NK-92 (cell line): ENCODE results near the gene CR1L.
"Not testable (repeated sequence)": the region's sequence is repeated elsewhere in the genome, so short reads cannot be mapped to it uniquely, and the experiment has no call there.

Experiments used
- DNase-seq: peaks from one replicate; lab custom pipeline; 2025; ENCODE audit not compliant: unreplicated experiment; lab: John Stamatoyannopoulos, UW

CR1L gene

DNA sequence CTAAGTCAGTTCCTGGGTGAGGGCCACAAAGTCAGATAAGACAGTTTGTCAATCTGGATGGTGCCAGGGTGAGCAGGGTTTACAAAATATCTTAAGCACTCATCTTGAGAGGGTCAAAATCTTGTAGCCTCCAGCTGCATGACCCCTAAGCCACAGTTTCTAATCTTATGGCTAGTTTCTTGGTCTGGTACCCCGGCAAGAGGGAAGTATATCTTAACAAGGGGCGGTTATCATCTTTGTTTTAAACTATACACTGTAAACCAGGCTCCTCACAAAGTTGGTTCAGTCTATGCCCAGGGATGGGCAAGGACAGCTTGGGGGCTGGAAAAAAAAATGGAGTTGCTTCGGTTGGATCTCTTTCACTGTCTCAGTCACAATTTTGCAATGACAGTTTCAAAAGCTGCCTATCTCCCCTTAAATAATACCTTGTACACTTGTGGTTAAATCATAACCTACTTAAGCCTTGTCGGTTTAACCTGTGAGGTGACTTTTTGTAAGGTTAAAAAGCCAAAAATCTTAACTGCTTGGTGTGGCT lies 99.1 kb downstream of the CR1L start:
- DNase-seq: no peak

DNA sequence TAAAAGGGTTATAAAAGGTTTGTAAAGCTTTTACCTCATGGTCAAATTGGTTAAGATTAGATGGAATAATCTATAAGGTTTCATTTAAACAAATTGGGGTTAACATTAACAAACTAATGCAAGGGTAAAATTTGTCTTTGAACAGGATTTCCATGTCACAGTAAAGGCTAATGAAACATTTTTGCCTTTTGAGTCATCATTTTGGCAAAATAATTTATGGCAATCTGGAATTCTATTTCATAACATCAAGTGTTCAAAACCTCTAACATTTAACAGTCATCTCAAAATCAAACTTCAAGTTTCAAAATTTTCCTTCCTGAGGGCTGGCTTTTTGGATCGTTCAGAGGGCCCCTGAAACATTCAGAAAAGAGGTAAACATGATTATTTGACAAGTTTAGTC lies 100.4 kb downstream of the CR1L start:
- DNase-seq: no peak

DNA sequence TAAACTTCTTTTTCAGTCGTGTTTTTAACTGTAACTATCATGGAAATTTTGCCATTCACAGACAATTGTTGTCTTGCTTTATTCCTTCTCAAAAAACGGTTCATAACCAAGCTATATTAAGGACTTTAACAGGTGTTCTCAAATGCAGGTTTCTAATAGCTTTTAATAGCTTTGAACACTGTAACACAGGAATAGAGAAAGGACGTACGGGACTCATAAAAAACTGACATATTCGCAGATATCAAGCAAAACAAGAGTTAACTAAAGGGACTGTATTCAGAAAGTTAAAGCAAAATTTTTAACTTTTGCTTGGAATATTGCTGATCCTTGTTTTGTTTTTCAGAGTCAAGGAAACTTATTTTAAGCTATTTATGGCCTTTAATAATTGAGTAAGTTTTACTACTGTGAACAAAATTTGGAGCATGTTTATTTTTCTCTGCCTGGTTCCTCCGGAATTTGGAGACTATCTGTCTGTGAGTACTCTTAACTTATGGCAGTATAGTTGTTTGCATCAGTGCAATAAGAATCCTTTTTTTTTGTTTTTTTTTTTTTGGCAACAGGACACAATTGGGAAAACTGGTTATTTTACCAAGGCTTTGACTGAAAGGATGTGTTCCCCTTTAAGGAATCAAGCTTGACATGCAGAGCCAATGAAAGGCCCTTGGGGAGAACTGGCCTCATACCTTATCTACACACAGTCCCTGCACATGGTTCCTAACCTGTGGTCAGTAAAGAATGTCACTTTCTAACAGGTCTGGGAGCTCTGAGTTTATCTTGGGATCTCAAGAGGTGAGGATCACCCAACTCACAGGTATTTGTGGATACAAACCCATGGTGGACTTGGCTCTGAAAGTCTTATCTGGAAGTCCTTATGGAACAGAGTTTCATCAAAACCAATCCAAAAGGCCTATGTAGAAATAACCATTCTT lies 101.2 kb downstream of the CR1L start:
- no peak for DNase-seq

DNA sequence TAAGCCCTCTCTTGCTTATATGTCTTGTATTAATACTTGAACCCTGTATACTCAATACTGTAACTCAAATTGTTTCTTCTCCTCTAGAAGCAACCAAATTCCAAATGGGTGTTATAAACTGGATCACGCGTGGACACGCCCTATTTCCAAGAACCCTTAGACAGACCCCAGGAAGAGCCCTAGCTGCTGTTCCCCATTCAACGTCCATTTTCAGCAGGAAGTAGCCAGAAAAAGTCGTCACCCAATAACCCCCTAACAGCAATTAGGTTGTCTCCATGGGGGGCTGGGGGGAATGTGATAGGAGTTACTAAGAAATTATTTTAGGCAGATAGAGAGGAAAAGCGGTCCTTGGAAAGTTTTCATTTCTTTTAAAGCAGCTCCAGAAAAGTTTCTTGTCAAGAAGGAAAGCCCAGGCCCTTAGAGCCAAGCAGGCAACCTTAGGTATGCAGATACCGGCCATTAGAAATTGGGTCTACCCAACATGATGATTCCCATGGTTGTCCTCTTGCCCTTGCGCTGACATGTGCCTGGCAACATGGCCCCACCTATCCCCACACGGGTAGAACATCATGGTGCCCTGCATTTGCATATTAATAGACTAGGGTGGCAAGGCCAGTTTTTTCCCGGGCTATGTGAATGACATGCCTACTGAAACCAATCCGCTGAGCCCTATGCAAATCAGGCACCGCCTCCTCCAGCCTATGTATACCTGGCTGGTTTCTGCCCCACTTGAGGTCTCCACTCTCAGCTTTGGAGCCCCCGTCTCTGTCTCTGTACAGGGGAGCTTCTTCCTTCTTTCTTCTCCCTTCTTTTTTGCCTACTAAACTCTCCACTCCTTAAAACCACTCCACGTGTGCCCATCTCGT lies 102.9 kb downstream of the CR1L start:
- DNase-seq: no peak

DNA sequence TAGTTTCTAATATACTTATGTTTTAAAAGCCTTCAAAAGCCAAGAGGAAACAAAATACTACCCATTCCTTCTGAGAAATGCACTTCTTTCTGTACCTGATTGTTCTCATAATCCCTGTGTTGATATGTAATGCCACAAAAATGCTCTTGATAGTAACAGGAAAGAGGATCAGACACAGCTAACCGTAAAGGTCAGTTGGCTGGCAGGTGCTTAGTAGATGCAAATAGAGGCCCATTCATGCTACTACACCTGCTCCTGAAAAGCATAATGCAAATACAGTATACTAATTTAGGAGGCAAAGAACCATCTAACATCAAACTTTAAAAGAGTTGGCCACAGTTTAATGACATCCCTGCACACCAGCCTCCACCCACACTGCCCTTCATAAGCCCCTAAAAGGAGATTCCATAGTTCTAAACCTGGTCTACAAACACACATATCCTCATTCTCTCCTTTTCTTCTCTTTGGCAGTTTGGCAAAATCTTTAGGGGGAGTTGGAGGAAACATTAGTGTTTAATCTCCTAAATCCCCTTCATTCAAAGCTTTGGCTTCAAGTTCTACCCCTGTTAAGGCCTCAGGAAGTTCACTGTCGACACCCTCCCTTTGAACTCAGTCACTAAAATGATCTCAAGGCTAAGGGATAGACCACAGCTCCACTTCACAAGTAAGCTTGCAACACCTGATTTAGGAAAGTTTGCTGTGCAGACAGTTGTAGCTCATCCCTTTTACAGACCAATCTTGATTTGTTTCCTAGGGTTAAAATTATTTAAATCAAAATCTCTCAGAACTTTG lies 104.0 kb downstream of the CR1L start:
- DNase-seq: no peak

DNA sequence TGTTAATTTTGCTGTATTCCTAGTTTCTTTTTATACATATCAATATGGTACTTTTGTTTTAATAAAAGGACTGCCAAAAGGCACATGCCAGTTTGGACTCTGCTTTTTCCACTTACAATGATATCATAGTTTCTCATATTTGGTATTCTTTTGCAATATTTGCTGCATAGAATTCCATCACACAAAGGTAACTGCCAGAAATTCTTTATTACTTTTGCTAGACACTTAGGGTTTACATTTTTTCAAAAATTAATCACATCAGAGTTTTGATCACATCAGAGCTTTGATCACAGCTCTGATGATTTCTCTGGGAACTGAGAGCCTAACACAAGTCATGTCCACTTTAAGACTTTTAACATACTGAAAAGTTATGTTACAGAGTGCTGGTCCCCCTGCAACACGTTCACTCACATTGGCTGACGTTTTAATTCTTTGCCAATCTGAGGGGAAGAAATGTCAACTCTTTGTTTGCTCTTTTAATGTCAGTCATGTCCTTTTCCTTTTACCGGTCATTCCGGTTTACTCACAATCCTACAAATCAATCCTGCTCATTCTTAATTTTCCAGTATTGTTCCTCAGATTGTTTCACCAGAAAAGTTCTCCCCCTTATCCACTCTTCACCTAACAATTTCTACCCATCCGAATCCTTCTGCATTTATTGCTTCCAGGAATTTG lies 105.8 kb downstream of the CR1L start:
- DNase-seq: no peak

DNA sequence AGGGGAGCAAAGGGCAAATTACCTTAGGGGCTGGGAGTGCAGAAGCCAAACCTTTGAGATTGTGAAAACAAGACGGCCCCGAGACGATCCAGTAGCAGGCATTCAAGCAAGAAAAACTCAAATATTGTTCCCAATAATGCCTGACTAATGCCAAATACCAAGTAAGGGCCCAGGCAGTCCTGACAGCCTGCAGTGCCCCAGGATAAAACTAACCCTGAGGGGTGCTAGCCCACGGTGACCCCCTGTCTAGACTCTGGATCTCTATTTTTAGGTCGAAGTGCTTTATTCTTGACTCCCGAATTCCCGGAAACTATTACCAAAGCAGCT lies 106.5 kb downstream of the CR1L start:
- DNase-seq: not testable (repeated sequence)

DNA sequence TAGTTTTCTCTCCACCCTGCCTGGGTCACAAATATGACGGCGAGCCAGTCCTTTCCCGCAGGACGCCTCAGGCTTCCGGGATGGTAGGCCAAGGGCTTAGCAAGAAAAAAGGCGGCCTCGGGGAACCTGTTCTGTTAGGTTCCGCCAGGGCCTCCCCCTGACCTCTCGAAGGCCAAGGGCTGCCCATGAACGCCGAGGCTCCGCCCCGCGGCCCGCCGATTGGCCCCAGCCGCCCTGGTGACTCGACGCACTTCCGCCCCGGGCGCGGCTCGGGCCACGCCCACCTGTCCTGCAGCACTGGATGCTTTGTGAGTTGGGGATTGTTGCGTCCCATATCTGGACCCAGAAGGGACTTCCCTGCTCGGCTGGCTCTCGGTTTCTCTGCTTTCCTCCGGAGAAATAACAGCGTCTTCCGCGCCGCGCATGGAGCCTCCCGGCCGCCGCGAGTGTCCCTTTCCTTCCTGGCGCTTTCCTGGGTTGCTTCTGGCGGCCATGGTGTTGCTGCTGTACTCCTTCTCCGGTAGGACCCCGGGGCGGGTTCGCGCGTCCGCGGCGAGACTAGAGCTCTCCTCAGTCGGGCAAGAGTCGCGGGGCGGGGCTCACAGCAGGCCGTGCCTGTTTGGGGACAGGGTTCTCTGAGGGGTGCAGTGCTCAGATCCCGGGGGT lies 107.0 kb downstream of the CR1L start, which contains the start of gene CD46:
Gene CD46, plus strand, starts transcription at position 265 of the 666 bp plus-strand sequence. Its CDS starts 159 bp downstream, at position 424.
- DNase-seq: peak; percentile 29

DNA sequence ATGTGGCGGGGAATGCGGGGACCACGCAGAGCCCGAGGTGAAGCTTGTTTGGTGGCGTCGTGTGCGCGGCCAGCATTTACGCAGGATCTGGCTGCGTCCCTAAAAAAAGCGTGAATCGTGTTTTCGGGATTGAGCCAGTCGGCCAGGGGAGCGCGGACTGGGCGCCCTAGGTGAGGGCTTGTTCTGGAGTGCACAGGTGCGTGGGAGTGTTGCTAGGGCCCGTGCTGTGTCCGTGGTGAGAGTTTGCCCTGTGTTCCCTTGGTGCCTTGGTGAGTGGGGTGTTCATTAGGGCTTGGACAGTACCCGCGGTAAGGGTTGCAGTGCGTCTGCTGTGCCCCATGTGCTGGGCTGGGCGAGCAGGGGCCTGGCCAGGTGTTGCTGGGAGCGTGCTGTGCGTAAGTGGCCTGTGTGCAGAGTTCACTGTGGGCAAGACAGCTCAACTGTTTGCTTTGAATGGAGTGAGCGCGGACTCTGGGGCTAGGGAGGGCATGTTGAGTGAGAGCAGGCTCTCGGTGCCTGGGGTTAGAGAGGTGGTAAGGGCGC lies 107.6 kb downstream of the CR1L start:
- DNase-seq: no peak

DNA sequence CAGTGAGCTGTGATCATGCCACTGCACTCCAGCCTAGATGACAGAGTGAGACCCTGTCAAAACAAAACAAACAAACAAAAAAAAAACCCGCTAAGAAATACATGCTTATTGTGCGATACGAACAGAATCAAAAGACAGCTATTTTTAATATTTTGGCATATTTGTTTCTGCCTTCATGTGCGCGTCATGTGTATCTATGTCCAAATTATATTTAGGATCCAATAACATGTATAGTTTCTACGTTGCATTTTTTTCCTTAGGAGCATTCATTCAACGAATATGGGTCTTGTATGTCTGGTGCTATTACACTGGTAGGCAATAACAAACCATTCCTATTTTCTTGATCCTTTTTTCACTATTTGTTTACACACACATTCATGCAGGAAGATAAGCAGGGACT lies 108.7 kb downstream of the CR1L start:
- no peak for DNase-seq

DNA sequence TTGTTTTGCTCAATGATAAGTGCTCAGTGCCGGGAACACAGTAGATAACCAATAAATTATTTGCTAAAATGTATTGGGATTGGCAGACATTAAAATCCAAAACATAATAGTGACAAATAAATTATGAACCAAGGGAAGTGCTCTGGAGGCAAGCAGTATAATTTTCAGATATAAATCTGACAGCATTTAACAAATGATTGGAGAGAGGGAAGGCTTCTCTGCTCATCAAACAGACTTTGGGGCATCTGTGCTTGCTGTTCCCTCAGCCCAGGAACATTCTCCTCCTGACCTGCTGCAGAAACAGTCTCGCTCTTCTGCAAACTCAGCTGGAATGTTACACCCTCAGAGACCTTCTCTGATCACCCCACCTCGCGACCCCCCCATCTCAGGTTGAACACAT lies 109.1 kb downstream of the CR1L start:
- DNase-seq: no peak

DNA sequence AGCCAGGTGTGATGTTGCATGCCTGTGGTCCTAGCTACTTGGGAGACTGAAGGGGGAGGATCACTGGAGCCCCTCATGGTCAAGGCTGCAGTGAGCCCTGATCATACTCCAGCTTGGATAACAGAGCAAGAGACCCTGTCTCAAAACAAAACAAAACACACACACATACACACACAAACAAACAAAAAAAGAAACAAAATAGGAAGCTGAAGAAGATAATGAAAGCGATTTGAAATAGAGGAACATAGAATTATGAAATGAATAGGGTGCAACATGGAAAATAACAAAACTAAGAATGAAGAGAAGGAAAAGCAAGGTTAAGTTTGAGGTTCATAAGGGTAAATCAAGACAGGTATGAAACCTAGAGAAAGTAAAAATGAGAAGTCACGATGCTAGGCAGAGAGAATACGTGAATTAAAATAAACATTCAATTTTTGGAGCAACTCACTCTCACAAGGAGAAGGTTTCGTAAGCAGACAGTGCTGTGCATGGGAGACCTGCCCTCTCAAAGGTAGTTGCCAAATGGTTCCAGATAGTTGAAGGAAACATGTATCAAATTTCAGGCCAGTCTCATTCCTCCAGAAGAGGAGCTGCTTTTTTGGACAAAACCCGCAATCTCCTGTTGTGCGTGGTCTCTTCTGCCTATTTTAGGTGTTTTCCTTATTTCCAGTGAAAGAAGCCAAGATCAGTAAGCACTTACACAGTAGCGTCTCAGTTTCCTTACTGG lies 110.2 kb downstream of the CR1L start:
- no peak for DNase-seq

DNA sequence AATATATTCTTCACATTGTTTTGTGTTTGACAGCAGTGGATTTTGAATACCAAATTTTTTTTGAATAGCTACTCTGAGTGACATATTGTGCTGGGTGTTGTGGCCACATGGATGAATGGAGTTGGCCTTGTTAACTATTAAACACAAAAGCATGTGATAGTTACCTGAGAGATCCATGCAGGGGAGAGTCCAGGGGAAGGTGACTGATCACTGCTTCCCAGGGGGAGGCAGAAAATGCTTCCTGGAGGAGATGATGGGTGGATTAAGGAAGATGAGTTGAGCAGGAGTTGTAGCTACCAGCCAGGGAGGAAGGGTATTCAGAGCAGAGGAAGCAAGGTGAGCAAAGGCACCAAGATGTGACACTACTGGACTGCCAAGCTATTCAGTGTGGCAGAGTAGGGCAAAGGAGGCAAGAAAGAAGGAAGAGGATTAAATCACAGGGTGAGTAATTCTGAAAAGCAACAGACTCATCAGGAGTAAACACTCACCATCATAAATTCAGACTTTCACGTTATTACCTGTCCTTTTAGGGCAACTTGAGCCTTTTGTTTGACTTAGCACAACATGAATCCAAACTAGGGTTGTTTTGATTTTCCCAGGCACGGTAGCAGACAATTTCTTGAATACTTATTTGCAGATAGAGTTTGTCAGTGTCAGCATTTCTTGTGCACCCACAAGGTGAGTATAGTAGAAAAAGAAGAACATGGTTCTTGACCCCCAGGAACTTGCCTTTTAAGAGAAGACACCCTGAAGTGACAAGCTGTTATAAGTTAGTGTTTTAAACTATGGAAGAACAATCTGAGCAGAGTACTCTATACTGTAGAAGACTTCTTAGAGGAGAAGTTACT lies 111.1 kb downstream of the CR1L start:
- no peak for DNase-seq

DNA sequence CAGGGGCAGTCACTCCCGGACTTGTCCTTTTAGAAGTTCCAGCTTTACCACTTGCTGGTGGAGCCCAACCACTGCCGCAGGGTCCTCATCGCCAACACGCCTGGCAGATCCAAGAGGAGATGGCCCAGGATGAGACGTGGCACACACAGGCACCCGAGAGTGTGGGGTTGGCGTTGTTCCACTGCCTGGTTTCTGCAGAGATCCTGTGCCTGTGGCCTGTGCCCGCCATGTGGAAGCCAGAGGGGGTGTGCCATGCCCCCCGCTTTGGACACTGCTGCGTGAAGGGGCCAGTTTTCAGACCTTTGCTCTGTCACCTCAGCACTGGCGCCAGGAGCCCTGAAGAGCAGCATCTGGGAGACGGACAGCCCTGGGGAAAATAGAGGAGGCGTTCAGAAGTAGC lies 117.7 kb downstream of the CR1L start:
- DNase-seq: no peak

DNA sequence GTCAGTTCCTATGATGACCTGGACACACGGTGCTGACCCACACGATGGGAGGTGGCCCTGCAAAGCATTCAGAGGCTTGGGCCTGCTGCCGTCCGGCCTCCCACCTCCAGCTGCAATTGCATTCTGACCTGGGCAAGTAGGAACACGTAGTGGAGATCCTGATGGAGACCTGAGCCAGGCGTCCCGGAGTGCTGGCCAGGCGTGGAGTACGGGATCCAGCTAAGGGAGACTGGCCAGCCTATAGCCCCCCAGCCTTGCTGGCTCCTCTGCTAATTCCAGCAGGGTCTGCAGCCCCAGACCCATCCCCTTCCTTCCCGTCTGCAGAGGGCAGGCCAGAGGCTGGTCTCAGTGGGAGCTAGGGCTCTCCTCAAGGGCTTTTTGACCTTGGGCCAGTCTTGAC lies 118.2 kb downstream of the CR1L start:
- no peak for DNase-seq

DNA sequence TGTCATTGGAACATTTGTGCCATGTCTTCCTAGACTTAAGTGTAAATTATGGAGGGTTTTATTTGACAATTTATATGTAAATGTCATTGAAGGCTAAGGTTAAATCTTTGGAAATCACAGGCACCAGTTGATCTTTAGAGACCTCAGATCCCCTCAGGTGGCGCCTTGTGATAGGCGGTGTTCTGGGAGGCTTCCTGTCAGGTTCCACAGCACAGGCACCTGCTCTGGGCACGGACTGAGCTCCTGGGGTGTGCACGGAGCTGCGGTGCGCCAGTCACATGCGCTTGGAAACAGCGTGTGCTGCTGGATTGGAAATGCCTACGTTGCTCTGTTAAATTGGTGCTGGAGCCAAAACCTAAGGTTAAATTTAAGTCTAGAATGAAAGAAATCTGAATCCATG lies 119.0 kb downstream of the CR1L start:
- no peak for DNase-seq

DNA sequence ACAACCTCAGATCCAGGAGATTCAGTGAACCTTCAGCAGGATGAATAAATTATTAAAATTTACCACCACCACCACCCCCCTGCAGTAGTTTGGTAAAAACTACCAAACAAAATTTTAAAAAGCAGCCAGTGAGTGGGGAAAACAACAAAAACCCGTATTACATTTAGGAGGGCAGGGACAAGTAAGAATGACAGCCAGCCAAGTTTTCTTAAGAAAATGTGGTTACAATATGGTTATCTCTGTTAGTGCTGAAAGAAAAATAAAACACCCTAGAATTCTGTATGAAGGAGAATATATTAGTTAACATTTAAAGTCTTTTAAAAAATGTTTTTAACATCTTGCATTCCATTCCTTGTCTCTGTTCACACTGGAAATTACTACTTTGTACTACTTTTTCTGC lies 121.6 kb downstream of the CR1L start:
- DNase-seq: no peak

DNA sequence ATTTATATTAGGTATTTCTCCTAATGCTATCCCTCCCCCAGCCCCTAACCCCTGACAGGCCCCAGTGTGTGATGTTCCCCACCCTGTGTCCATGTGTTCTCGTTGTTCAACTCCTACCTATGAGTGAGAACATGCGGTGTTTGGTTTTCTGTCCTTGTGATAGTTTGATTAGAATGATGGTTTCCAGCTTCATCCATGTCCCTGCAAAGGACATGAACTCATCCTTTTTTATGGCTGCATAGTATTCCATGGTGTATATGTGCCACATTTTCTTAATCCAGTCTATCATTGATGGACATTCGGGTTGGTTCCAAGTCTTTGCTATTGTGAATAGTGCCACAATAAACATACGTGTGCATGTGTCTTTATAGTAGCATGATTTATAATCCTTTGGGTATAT lies 125.6 kb downstream of the CR1L start:
- DNase-seq: not testable (repeated sequence)
